HUDEP-2 (cell line): ENCODE measurements around the gene ANOS1.
"Not testable (repeated sequence)": the region's sequence is repeated elsewhere in the genome, so short reads cannot be mapped to it uniquely, and the experiment has no call there.

Experiments used
- DNase-seq, 76 experiments: peaks; one replicate each; lab custom pipeline; 2025; ENCODE audit not compliant: unreplicated experiment in 76 of 76; lab: John Stamatoyannopoulos, UW

Gene ANOS1

DNA sequence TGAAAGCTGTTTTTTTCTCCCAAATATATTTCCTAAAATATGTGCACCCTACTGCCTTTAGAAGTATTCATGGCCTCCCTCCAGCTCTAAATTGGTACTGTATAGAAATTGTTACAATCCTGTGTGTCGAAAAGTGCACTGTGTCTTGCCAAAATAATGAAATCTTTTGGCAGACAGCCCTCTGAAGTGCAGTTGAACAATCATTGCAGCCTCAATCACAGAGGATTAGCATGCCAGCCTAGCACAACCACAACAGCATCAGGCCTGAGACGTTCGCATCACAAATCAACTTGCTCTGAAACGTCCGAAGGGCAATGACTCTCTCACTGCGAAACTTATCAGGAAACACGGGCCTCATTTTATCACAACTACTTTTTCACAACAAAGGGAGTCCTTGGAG is 99.0 kb downstream of the ANOS1 start:
- DNase-seq = no peak

DNA sequence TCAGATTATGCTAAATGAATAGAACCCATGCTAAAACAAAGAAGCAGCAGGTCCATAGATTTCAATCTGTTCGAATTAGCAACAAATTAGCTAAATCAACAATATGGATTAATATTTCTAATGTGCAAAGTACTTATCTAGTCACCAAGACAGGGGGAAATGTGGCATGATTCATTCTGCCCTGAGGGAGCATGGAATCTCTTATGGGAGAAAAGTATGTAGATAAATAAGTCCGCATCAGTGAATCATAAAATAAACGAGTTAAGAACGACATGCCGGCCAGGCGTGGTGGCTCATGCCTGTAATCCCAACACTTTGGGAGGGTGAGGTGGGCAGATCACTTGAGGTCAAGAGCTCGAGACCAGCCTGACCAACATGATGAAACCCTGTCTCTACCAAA is 102.1 kb downstream of the ANOS1 start:
- DNase-seq = no peak

DNA sequence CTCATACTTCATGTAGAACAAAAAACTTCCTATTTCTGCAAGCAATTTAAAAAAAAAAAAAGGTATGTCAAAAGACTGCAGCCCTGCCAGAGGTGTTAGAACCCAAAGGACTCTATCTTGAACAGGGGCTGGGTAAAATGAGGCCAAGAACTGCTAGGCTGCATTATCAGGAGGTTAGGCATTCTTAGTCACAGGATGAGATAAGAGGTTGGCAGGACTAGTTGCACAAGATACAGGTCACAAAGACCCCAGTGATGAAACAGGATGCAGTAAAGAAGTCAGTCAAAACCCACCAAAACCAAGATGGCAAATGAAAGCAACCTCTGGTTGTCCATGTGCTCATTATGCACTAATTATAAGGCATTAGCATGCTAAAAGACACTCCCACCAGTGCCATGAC is 104.1 kb downstream of the ANOS1 start:
- peak in 1 of 76 experiments; percentile 0 for DNase-seq

DNA sequence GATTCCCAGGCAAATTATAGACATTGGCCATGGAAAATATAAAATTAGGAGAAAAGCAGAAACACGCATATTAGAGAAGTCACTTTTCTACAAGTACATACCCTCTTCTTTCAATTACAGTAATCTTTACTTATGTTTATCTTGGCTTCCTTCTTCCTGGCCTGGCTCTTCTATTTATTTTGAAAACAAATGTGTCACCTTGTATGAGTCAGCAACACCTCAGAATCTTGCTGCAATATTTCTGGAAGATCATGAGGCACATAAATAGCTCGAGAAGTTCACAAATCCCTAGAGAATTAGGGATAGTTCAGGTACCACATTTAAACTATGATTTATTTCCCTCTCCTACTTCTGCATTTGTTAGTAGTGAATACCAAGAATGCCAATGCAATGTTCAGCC is 124.6 kb downstream of the ANOS1 start:
- DNase-seq = no peak

DNA sequence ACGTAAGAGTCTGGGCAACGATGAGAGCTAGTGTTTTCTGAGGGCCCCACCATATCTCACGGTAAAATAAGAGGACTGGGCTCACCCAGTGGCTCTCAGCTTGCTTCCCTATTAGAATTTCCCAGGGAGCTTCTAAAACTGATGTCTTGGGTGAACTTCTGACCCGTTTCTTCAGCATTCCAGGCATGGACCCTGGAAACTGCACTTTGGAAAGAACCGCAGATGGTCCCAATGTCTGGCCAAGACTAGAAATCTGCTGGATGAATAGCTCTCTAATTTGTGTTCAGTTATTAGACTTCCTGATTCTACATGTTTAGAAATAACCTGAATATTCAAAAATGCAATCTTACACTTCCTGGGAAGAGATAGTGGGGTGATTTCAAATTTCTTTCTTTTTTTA is 127.8 kb downstream of the ANOS1 start:
- no peak for DNase-seq

DNA sequence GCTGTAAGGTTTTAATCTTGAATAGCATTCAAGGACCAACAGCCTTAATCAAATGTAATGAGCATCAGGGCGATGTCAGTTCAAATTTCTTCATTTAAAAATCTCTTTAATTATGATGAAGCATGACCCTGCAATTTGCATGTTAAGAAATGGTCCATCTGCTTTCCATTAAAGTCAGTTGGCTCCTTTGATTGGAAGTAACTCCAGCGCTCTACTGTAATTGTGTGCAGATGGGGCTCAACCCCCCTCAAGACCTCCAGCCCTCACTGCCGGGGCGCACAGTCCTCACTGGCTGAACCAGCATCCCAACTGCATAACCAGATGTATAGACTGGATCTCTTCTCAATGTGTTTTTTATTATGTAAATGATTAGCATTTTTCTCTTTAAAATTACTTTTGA is 140.4 kb downstream of the ANOS1 start:
- DNase-seq = no peak

DNA sequence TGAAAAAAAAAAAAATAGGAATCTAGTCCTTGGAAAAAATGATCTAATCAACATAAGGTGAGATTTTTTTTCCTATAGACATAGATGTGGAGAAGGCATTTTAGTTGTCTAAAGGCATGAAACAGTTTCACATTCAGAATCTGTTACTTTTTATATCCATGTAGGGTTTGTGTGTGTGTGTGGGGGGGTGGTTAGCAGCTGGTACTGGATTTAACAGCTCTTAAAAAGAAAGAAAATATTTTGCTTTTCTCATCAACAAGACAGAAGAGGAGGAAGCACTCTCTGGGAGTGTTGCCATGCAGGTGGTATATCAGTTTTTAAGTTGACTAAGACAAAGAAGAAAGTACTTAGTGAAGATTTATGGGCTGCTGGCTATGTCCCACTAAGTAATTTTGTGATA is 145.0 kb downstream of the ANOS1 start:
- DNase-seq = no peak

DNA sequence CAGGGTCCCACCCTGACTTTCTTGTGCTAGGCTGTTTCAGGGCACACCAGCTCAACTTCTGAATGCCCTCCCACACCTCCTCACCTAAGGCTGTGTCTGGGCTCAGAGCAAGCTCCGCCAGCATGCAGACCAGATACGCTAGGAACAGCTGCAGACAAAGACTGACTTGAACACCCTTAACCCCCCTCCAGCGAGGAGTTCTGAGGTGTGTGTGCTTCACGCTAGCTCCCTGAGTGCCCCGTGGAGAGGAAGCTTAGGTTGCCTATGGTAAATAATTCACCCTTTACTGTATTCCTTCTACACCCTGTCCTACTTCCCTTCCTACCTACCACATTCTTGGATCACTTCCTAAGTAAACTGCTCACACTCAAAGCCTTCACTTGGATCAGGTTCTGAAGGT is 152.3 kb downstream of the ANOS1 start:
- DNase-seq = no peak

DNA sequence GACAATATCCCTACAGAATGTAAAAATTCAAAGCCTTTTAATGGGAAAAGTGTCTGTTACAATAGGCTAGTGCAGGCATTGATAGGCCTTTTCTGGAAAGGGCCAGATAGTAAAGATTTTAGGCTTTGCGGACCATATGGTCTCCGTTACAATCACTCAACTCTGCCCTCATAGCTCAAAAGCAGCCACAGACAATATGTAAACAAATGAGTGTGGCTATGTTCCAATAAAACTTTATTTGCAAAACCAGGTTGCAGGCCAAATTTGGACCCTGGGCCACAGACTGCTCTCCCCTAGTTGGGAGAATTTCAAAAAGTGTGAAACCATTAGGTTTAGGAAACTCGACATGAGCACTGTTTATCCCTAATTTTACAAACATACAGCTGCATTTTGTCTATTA is 155.1 kb downstream of the ANOS1 start:
- DNase-seq = no peak

DNA sequence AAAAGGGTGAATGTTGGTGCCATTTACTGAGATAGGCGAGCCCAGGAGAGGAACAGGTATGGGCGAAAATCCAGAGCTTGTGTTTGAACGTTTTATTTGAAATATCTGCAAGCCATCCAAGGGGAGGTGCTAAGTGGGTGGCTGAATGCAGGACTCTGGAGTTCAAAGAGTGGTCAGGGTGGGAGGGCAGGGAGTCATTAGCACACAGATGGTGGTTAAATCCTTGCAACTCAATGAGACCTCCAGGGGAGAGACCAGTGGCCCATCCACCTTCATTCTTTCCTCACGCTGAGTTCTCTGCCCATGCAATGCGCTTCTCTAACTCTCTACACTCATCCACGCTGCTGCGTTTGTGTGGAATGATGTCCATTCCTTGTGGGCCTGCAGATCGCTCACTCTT is 166.2 kb downstream of the ANOS1 start:
- no peak for DNase-seq

DNA sequence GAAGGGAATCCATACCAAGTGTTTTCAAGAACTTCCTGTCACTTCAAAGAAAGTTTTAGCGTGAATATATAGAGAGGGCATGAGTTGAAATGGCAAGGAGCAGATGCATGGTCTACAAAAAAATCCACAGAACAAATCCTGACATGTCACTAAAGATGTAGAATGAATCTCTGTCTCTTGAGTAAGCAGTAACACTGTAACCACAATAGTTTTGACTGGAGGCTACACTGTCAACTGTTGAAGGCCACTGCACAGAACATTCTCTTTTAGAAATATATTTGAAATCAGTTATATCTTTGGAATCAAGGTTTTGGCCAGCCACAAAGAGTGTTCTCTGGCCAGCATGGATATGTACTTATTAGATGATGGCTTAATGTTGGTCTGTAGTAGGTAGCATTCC is 183.5 kb downstream of the ANOS1 start:
- no peak for DNase-seq

DNA sequence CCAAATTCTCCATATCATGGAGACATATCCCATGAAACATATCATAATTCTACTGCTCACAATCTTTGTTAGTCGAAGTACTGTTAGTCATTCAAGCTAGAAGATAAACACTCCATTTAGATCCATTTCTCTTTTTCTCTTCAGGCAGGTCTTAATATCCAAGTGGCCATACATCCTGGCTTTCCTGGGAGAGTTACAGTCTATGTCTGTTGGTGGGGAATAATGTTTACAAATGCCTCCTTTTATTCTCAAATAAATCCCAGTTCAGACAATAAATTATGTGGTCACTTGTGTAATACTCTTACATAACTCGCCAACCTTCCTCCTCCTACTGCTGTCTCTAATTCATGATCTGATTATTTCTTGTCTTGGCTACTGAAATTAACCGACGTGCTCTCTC is 185.2 kb downstream of the ANOS1 start:
- no peak for DNase-seq

DNA sequence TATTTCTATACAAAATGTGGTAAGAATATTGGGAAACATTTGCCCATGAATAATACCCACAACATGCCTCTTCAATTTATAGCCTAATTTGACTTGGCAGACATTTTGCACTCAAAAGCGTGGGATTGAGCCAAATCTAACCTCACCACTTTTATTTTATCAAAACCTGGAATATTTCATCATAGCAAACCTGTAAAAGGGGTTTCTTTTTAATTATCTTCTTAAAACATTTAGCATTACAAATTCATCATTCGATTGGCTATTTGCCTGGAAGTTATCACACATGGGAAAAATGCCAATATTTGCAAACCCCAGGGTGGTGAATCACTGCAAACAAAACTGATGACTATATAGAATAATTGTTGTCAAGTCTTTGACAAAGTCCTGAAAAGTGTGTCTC is 211.1 kb downstream of the ANOS1 start:
- DNase-seq = no peak

DNA sequence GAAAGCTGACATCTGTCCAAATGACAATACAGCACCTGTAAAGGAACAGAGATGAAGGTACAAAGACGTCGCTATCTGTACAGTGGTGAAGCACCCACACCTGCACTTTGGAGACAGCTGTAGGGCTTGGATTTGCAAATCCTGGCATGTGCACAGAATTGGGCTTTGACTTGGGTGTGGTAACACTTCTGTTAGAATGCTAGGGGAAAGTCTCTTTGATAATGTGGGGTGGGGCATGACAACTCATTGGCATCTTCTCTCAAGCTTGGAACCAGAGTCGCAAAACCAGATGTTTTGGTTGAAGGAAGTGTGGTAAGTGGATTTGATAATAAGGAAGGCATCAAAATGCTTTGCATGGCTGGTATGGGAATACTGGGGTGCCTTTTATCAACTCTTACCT is 211.8 kb downstream of the ANOS1 start:
- no peak for DNase-seq

DNA sequence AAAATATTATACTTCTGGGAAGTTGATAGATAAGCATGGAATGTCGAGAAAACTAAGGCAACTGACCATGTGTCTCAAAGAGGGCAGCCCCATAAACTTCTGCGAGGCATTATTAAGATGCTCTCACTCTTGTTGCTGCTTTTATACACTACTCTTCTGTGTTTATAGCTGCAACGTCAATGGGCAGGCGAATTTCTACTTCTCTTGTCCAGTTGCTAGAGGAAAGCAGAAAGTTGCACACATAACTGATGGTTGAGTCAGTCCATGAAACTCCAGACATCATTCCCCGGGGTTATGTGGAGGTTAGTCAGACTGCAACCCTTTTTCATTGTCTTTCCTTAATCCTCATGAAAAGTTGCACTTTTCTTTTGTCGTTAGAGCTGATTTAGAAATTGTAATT is 227.5 kb downstream of the ANOS1 start:
- DNase-seq = no peak

DNA sequence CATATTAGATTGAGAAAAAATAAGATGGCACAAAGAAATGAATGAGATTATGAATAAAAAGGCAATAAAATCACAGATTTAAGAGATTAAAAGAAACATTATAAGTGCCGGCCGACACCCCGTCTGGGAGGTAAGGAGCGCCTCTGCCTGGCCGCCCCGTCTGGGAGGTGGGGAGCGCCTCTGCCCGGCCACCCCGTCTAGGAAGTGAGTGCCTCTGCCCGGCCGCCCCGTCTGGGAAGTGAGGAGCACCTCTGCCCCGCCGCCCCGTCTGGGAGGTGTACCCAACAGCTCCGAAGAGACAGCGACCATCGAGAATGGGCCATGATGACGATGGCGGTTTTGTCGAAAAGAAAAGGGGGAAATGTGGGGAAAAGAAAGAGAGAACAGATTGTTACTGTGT is 229.8 kb downstream of the ANOS1 start:
- DNase-seq = not testable (repeated sequence)

DNA sequence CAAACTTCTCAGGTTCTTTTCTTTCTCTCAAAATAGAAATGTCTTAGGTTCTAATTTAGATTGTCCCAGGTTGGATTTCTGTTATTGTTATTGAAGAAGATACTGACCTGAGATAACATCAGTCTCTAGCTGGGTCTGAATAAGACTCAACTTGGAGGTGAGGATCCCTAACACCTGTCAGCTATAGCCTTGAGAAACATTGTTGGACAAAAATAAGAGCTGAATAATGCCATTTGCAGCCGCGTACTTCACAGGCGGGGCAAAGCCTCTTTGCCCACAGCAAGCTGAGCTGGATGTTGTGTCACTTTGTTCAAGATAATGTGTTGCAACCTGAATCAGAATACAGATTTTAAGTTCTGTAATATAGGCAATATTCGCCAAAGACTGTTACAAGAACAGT is 231.7 kb downstream of the ANOS1 start:
- no peak for DNase-seq

DNA sequence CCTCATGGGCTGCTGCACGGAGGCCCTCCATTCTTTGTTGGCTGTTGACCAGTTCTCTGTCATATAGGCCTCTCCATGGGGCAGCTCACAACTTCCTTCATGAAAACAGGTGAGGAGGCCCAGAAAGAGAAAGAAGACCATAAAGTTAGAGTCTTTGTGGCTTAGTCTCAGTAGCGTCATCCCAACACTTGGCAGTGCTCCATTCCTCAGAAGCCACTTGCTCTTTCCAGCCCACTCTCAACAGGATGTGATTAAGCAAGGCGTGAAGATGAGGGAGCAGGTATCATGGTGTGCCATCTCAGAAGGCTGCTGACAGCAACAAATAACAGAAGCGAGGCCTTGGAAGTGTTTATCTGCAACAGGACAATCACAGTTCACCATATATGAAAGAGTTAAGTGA is 236.9 kb downstream of the ANOS1 start:
- DNase-seq = not testable (repeated sequence)

DNA sequence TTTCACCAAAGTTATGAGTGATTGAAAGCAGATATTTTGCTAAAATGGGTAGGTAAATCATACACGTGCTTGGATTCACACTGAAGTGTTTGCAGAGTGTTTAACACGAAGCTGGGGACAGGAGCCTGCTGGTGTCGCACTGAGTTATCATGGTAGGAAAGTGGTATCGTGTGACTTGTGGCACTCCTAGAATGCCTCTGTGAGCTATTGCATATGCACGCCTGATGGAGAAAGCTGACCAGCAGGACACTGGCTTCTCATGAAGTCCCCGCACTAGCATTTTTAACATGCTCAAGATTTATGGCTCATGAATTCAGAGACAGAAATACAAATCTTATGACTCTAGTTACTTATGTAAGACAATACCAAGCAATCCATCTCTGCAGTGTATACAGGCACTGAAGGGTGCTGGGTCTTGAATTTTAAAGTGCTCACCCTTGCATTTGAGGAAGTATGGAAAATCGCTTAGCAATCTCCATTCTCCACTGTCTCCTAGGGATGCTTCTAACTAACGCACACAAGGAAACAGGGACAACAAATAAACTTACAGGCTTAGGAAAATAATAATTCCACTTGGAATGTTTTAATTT is 247.5 kb downstream of the ANOS1 start:
- DNase-seq = no peak
